Testis (tissue), 2 donors: Measurements from ENCODE around the gene LRMDA.

ENCODE experiments used
- POLR2A ChIP-seq: fragments of 450-650 bp; IDR thresholded peaks from one replicate; pipeline ENCODE4 v1.6.1; 2017; ENCODE audit warnings: antibody characterized with exemption, mild to moderate bottlenecking, moderate library complexity
- TF ChIP-seq, protein P1 (sequence below), 3 experiments: fragments of 450-650 bp in 2 of 3; fragments of 200-600 bp in 1 of 3; sonication (generic) in 1 of 3; IDR thresholded peaks; one replicate each; pipeline ENCODE4 v1.5.1; 2016 to 2019; ENCODE audit warnings: antibody characterized with exemption in 3 of 3, mild to moderate bottlenecking in 2 of 3, moderate library complexity in 1 of 3

DNA sequence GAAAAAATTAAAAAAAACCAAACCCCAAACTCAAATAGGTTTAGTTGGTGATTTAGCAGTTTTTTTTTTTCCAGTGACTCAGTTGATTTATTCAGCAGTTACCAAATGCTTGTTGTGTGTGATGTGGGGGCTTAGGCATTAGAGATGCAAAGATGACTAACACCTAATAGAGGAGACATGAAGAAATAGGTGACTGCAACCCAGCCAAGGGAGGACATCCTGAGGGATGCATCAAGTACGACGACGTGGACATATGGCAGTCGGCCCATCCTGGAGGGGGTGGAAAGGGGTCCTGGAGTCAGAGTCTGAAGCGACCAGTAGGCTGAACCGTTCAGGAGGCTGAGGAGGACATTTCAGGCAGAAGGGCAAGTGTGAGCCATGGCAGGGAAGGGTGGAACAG is 35.5 kb downstream of the LRMDA start:
- TF ChIP-seq, protein P1, sequence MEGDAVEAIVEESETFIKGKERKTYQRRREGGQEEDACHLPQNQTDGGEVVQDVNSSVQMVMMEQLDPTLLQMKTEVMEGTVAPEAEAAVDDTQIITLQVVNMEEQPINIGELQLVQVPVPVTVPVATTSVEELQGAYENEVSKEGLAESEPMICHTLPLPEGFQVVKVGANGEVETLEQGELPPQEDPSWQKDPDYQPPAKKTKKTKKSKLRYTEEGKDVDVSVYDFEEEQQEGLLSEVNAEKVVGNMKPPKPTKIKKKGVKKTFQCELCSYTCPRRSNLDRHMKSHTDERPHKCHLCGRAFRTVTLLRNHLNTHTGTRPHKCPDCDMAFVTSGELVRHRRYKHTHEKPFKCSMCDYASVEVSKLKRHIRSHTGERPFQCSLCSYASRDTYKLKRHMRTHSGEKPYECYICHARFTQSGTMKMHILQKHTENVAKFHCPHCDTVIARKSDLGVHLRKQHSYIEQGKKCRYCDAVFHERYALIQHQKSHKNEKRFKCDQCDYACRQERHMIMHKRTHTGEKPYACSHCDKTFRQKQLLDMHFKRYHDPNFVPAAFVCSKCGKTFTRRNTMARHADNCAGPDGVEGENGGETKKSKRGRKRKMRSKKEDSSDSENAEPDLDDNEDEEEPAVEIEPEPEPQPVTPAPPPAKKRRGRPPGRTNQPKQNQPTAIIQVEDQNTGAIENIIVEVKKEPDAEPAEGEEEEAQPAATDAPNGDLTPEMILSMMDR (IDR thresholded peaks at IDR 0.05), result no peak
- TF ChIP-seq POLR2A, result no peak
